Right hindlimb (tissue), 1 donor: Measurements from ENCODE around the gene FASN.
"Not testable (repeated sequence)": the region's sequence is repeated elsewhere in the genome, so short reads cannot be mapped to it uniquely, and the experiment has no call there.

ENCODE experiments used
- DNase-seq: peaks from one replicate; pipeline ENCODE4 v3.0.0-alpha.2; 2018

The FASN gene

GRCh38 chr17:82098169-82098938 is at the start of gene FASN:
Gene FASN (minus strand): TSS chr17:82098236. CDS start chr17:82096445, 1,791 bp downstream.
- DNase-seq: peak; percentile 97

GRCh38 chr17:82146663-82147654 is 48.9 kb upstream of the FASN start:
- DNase-seq: no peak

- DNase-seq: no peak
Observed at GRCh38 chr17:82145550-82146155, 47.6 kb upstream of the FASN start.

- no peak for DNase-seq
Observed at GRCh38 chr17:82143333-82143732, 45.3 kb upstream of the FASN start.

- not testable (repeated sequence) for DNase-seq
Observed at GRCh38 chr17:82139961-82140360, 41.9 kb upstream of the FASN start.

- DNase-seq: no peak
Observed at GRCh38 chr17:82138511-82138992, 40.5 kb upstream of the FASN start.

- DNase-seq: no peak
Observed at GRCh38 chr17:82134101-82134500, 36.1 kb upstream of the FASN start.

- not testable (repeated sequence) for DNase-seq
Observed at GRCh38 chr17:82133166-82133953, 35.3 kb upstream of the FASN start.

GRCh38 chr17:82129095-82129494 is 31.1 kb upstream of the FASN start:
- no peak for DNase-seq

- no peak for DNase-seq
Observed at GRCh38 chr17:82128287-82128686, 30.3 kb upstream of the FASN start.

- no peak for DNase-seq
Observed at GRCh38 chr17:82127704-82128103, 29.7 kb upstream of the FASN start.

GRCh38 chr17:82127315-82127595 is 29.2 kb upstream of the FASN start:
- no peak for DNase-seq

GRCh38 chr17:82126556-82127314 is 28.7 kb upstream of the FASN start:
- DNase-seq: no peak

- no peak for DNase-seq
Observed at GRCh38 chr17:82124101-82124500, 26.1 kb upstream of the FASN start.

- no peak for DNase-seq
Observed at GRCh38 chr17:82121660-82122629, 23.9 kb upstream of the FASN start.

- no peak for DNase-seq
Observed at GRCh38 chr17:82121246-82121645, 23.2 kb upstream of the FASN start.

GRCh38 chr17:82120148-82120547 is 22.1 kb upstream of the FASN start:
- DNase-seq: no peak

GRCh38 chr17:82118815-82119380 is 20.9 kb upstream of the FASN start:
- no peak for DNase-seq

GRCh38 chr17:82118168-82118814 is 20.3 kb upstream of the FASN start:
- no peak for DNase-seq
